IPS-18a (cell line): Measurements from ENCODE around the gene GRID1.
"Not testable (repeated sequence)": the region's sequence is repeated elsewhere in the genome, so short reads cannot be mapped to it uniquely, and the experiment has no call there.

Experiments
- H3K27ac ChIP-seq: one replicate; pipeline ENCODE4 v1.5.1; 2013; ENCODE audit warnings: low read length
- H3K27me3 ChIP-seq: one replicate; pipeline ENCODE4 v1.6.1; 2013; ENCODE audit warnings: mild to moderate bottlenecking, low read length; ENCODE audit not compliant: control insufficient read depth, insufficient read depth
- H3K36me3 ChIP-seq: one replicate; pipeline ENCODE4 v1.6.1; 2013; ENCODE audit warnings: low read depth, low read length; ENCODE audit not compliant: control insufficient read depth
- H3K4me1 ChIP-seq: one replicate; pipeline ENCODE4 v1.6.1; 2013; ENCODE audit warnings: low read depth, low read length; ENCODE audit not compliant: control insufficient read depth
- H3K4me3 ChIP-seq: one replicate; pipeline ENCODE4 v1.5.1; 2013; ENCODE audit warnings: low read length
- H3K9ac ChIP-seq: one replicate; pipeline ENCODE4 v1.6.1; 2013; ENCODE audit warnings: mild to moderate bottlenecking, low read length, moderate library complexity
- H3K9me3 ChIP-seq: one replicate; pipeline ENCODE4 v1.6.1; 2013; ENCODE audit warnings: low read depth, low read length; ENCODE audit not compliant: control insufficient read depth

The GRID1 gene

GRCh38 chr10:85857305-85857704 is 509.3 kb downstream of the GRID1 start:
- Histone ChIP-seq H3K27ac (no peak overlapping the region), H3K9ac (no peak overlapping the region), H3K36me3 (no peaks in the 10 kb centered on the region), H3K4me1 (no peaks in the 10 kb centered on the region), H3K27me3 (no peaks in the 10 kb centered on the region), H3K4me3 (no peak overlapping the region), H3K9me3 (no peaks in the 10 kb centered on the region)

DNA sequence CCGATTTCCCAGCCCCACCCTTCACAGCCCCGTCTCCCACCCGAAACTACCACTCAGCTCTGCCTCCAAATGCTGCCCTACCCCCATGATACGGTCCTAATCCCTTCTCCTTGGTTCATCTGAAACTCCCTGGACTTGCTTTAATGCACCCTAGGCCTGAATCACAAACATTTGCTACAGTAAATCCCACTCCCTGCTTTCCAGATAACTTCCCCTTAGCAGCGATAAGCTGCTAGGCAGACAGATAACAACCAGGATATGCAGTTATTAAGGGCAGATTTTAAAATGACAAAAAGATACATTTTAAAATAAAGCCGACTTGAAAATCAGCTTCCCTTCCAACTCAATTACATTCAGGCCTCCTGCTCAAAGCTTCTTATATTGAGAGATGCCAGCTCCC is 514.7 kb downstream of the GRID1 start:
- Histone ChIP-seq H3K4me3 (no peak overlapping the region), H3K27ac (no peak overlapping the region), H3K27me3 (no peaks in the 10 kb centered on the region), H3K9me3 (no peaks in the 10 kb centered on the region), H3K4me1 (no peaks in the 10 kb centered on the region), H3K36me3 (no peaks in the 10 kb centered on the region), H3K9ac (no peak overlapping the region)

DNA sequence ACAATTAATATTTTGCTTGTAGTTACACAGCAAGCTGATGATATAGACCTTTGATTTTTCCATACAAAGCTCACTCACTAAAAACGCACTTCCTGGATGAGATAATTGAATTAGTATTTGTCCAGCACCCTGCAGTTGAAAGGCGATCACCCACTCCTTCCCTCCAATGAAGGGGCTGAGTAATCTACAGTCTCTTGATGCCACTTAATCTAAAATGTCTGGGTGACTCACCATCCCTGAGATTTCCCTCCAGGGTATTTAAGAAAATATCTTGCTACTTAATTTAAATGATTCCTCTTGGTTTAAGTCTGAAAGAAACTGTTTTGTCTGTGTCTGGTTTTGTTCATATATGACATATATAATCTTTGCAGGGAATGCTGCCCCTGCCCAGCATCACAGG is 515.3 kb downstream of the GRID1 start:
- no peaks in the 10 kb centered on the region for H3K4me1 ChIP-seq

GRCh38 chr10:85850736-85851135 is 515.9 kb downstream of the GRID1 start:
- Histone ChIP-seq H3K9me3 (no peaks in the 10 kb centered on the region), H3K4me3 (no peak overlapping the region), H3K4me1 (no peaks in the 10 kb centered on the region), H3K27me3 (no peaks in the 10 kb centered on the region), H3K9ac (no peak overlapping the region), H3K27ac (no peak overlapping the region), H3K36me3 (no peaks in the 10 kb centered on the region)

More for the DNA sequence above, 515.3 kb downstream of the GRID1 start:
- no peaks in the 10 kb centered on the region for H3K36me3 ChIP-seq
- no peak overlapping the region for H3K9ac ChIP-seq
- H3K27ac ChIP-seq: no peak overlapping the region
- H3K4me3 ChIP-seq: no peak overlapping the region
- H3K9me3 ChIP-seq: no peaks in the 10 kb centered on the region
- H3K27me3 ChIP-seq: no peaks in the 10 kb centered on the region

DNA sequence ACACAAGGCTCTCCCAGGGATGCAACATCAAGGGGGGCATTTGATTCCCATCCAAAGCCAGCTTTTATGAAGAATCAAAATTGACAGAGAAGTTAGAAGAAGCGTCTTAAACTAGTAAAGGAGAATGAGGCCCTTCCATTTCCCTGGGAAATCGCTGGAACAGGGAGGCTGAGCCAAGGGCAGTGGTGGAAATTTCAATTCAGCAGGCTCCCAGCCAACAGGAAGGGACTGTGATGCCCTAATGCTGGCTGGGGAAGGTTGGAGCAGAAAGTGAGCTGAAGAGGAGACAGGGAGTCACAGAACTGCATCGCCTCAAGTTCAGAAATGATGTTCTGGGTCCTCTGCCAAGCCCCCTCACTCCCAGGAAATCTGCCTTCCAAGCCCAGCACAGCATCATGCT is 517.3 kb downstream of the GRID1 start:
- no peaks in the 10 kb centered on the region for H3K27me3 ChIP-seq
- no peak overlapping the region for H3K9ac ChIP-seq
- no peaks in the 10 kb centered on the region for H3K36me3 ChIP-seq
- no peak overlapping the region for H3K4me3 ChIP-seq
- no peaks in the 10 kb centered on the region for H3K9me3 ChIP-seq
- no peak overlapping the region for H3K27ac ChIP-seq
- no peaks in the 10 kb centered on the region for H3K4me1 ChIP-seq

DNA sequence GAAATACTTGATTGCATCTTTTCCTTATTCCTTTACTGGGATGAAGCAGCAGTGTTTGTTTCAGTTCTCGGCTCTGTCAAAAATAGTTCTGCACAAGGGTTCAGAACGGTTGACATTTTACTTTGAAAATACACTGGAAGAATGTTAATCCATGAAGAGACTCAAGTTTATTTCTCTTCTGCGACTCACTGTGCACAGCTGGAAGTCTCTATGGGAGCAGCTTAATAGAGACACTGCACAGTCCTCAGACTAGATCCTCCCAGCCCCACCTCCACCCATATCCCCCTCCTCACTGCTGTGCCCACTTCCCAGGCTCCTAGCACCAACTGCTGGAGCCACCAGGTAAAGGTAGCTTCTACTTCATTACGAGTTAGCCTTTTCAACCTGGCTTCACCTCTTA is 517.8 kb downstream of the GRID1 start:
- H3K36me3 ChIP-seq: no peaks in the 10 kb centered on the region
- no peaks in the 10 kb centered on the region for H3K4me1 ChIP-seq
- H3K9me3 ChIP-seq: no peaks in the 10 kb centered on the region
- H3K27me3 ChIP-seq: no peaks in the 10 kb centered on the region
- no peak overlapping the region for H3K27ac ChIP-seq
- H3K4me3 ChIP-seq: no peak overlapping the region
- H3K9ac ChIP-seq: no peak overlapping the region

DNA sequence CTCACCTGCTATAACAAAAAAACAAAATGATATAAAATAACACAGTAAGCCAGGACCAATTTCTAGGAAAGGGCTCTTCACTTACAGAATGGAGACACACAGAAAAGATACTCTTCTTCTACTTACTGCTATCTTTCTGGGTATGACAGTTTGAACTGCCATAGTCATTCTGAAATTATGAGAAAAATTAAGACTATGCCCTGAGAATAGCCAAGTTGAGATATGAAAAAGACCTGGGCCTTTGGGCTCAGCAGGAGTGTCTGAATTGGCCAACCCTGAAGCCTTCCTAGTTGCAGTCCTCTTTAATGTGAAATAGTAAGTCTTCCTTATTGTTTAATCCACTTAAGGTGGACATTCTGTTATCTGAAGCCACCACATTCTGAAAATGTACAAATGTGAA is 519.5 kb downstream of the GRID1 start:
- no peaks in the 10 kb centered on the region for H3K36me3 ChIP-seq
- H3K27ac ChIP-seq: no peak overlapping the region
- H3K27me3 ChIP-seq: no peaks in the 10 kb centered on the region

GRCh38 chr10:85838660-85839059 is 527.9 kb downstream of the GRID1 start:
- not testable (repeated sequence) for H3K4me3 ChIP-seq, H3K9me3 ChIP-seq, H3K36me3 ChIP-seq, H3K27ac ChIP-seq, H3K27me3 ChIP-seq, H3K9ac ChIP-seq, H3K4me1 ChIP-seq

More for the DNA sequence above, 519.5 kb downstream of the GRID1 start:
- H3K9me3 ChIP-seq: no peaks in the 10 kb centered on the region
- no peak overlapping the region for H3K9ac ChIP-seq
- no peak overlapping the region for H3K4me3 ChIP-seq
- H3K4me1 ChIP-seq: no peaks in the 10 kb centered on the region

GRCh38 chr10:85832988-85833387 is 533.6 kb downstream of the GRID1 start:
- Histone ChIP-seq H3K27ac (no peak overlapping the region), H3K36me3 (no peaks in the 10 kb centered on the region), H3K27me3 (no peaks in the 10 kb centered on the region), H3K9ac (no peak overlapping the region), H3K4me3 (no peak overlapping the region), H3K9me3 (no peaks in the 10 kb centered on the region), H3K4me1 (no peaks in the 10 kb centered on the region)

DNA sequence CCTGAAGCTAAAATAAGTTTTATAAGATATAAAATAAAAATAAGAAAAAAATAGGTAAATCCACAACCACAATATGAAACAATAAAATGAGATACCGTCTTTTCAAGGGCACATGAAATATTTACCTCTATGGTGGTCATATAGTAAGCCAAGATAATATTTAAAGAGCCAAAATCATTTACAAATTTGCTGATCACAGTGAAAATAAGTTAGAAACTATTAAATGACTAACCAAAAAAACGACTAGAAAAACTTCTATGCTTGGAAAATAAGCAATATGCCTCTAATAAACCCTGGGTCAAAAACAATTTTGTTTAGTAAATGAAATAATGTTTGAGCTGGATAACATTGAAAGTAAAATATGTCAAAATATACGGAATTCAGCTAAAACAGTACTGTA is 535.2 kb downstream of the GRID1 start:
- H3K4me1 ChIP-seq: no peaks in the 10 kb centered on the region
- H3K27me3 ChIP-seq: no peaks in the 10 kb centered on the region
- H3K4me3 ChIP-seq: no peak overlapping the region
- no peak overlapping the region for H3K27ac ChIP-seq
- no peaks in the 10 kb centered on the region for H3K36me3 ChIP-seq
- no peak overlapping the region for H3K9ac ChIP-seq
- no peaks in the 10 kb centered on the region for H3K9me3 ChIP-seq

GRCh38 chr10:85826377-85826776 is 540.2 kb downstream of the GRID1 start:
- H3K4me3 ChIP-seq: no peak overlapping the region

GRCh38 chr10:85811405-85811804 is 555.2 kb downstream of the GRID1 start:
- H3K36me3 ChIP-seq: no peaks in the 10 kb centered on the region
- H3K9ac ChIP-seq: no peak overlapping the region
- H3K4me1 ChIP-seq: no peaks in the 10 kb centered on the region

More at GRCh38 chr10:85826377-85826776, 540.2 kb downstream of the GRID1 start:
- no peaks in the 10 kb centered on the region for H3K9me3 ChIP-seq
- no peaks in the 10 kb centered on the region for H3K36me3 ChIP-seq
- no peaks in the 10 kb centered on the region for H3K27me3 ChIP-seq
- no peak overlapping the region for H3K27ac ChIP-seq
- no peaks in the 10 kb centered on the region for H3K4me1 ChIP-seq
- no peak overlapping the region for H3K9ac ChIP-seq

More at GRCh38 chr10:85811405-85811804, 555.2 kb downstream of the GRID1 start:
- H3K27ac ChIP-seq: no peak overlapping the region
- H3K27me3 ChIP-seq: no peaks in the 10 kb centered on the region
- peaks cover 8% of the 10 kb centered on the region for H3K9me3 ChIP-seq
- H3K4me3 ChIP-seq: no peak overlapping the region
